ENCODE data around the gene HSD17B3.
"Not testable (repeated sequence)": the region's sequence is repeated elsewhere in the genome, so short reads cannot be mapped to it uniquely, and the experiment has no call there.

Gene HSD17B3

DNA sequence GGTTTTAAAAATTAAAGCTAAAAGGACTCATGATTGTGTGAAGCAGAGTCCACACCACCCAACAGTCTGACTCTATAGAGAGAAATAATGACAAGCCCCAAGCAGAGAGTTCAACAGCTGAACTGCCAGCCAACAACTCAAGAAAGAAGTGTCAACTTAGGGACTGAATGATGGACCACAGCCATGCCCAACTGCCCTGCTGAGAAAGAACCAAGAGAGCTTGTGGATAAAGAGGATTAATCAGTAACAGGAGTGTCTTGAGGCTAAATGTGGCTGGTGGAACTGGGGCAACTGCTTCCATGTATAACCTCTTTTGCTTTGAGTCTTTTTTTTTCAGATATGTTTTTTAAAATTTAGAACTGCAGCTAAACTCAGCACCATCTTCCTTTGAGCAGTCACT, 109.3 kb downstream of the HSD17B3 start:
- DNase-seq: no peak

- no peak for DNase-seq
Observed at GRCh38 chr9:96189995-96190394, 112.0 kb downstream of the HSD17B3 start.

DNA sequence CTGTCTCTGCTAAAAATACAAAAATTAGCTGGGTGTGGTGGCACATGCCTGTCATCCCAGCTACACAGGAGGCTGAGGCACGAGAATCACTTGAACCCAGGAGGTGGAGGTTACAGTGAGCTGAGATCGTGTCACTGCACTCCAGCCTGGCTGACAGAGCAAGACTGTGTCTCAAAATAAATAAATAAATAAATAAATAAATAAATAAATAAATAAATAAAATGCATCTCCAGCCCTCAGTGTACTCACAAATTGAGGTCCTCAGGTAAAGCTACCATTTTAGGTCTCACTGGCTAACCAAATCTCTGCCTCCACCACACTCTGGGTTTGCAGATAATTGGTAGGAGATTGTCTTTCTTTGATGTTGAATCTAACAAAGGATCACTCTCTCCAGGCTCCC, 112.4 kb downstream of the HSD17B3 start:
- DNase-seq: not testable (repeated sequence)

GRCh38 chr9:96188571-96188970, 113.4 kb downstream of the HSD17B3 start:
- DNase-seq: no peak

GRCh38 chr9:96187151-96187555, 114.8 kb downstream of the HSD17B3 start:
- DNase-seq: no peak

DNA sequence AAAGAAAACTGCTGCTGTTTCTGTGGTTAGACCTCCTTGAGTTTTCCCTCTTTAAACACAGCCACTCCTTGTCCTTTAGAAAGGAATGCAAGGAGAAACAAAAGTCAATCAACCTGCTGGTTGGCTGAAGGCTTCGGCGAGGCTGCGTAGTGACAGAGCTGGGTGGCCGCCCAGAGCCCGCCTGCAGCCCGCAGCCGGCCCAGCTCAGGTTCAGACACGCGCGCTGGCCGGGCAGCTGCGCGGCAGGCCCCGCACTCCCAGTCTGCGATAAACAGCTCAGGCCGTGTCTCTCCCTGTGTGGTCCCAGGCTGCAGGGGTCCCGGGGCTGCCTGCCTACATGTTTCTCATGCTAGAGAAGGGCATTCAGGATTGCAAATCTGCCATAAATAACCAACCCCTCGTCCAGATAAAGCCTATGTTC, 115.4 kb downstream of the HSD17B3 start:
- peak; percentile 13 for DNase-seq

DNA sequence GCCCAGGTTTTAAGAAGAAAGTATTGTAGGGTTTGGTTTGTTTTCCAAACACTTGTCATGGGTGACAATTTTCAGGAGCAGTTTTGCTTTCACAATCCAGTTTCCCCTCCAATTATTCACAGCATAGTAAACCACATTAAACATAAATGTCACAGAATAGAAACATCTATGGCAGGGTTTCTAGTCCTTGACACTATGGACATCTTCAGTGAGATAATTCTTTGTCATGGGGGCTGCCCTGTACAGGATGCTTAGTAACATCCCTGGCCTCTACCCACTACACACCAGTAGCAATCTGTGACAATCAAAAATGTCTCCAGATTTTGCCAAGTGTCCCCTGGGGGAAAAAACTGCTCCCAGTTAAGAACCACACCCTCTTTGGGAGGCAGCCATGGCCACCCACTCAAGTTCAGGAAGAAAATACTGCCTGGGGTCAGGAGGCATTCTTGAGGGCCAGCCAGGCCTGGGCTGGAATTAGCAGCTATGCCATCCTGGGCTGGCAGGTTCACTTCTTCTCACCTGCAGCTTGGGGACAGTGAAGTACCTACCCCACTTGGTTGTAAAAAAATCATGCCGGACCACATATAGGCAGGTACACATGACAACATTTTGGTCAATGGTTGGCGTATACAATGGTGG, 116.3 kb downstream of the HSD17B3 start:
- DNase-seq: no peak

Data from fibroblast of skin of right biceps (primary cell).